ENCODE measurements around the gene WWC2. TPM values are rescaled to one million over a fixed set of nuclear protein-coding genes. Genes with fewer than 3 reads are reported as not detected.

The WWC2 gene
- total RNA-seq, 4 donors from 2014 or later: 28.2 to 38.5 (median 37.0) TPM

DNA sequence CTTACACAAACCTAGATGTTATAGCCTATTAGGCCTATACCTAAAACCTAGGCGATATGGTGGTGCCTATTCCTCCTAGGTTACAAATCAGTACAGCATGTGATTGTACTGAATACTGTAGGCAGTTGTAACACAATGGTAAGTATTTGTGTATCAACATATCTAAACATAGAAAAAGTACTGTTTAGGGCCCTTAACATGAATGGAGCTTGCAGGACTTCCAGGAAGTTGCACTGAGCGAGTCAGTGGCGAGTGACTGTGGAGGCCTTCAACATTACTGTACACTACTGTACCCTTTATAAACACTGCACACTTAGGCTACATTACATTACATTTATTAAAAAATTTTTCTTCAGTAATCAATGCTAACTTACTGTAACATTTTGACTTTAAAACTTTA, 37.8 kb downstream of the WWC2 start:
- WGBS: 97% methylated on average over 3 of the region's 3 CpGs
- TF ChIP-seq POLR2AphosphoS5 (IDR thresholded peaks at IDR 0.05): no peak
- no peak for TF ChIP-seq EP300 (IDR thresholded peaks at IDR 0.05)
- TF ChIP-seq, protein P1, sequence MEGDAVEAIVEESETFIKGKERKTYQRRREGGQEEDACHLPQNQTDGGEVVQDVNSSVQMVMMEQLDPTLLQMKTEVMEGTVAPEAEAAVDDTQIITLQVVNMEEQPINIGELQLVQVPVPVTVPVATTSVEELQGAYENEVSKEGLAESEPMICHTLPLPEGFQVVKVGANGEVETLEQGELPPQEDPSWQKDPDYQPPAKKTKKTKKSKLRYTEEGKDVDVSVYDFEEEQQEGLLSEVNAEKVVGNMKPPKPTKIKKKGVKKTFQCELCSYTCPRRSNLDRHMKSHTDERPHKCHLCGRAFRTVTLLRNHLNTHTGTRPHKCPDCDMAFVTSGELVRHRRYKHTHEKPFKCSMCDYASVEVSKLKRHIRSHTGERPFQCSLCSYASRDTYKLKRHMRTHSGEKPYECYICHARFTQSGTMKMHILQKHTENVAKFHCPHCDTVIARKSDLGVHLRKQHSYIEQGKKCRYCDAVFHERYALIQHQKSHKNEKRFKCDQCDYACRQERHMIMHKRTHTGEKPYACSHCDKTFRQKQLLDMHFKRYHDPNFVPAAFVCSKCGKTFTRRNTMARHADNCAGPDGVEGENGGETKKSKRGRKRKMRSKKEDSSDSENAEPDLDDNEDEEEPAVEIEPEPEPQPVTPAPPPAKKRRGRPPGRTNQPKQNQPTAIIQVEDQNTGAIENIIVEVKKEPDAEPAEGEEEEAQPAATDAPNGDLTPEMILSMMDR (IDR thresholded peaks at IDR 0.05): no peak
- TF ChIP-seq POLR2A (IDR thresholded peaks at IDR 0.05; ENCODE audit: low read depth): no peak
- Histone ChIP-seq H3K27me3 (no peaks in the 10 kb centered on the region), H3K4me1 (peaks cover 10 to 17% (median 11%) of the 10 kb centered on the region in 4 donors), H3K9me3 (no peaks in the 10 kb centered on the region), H3K36me3 (no peaks in the 10 kb centered on the region), H3K27ac (replicated peaks in 1 of 4) (no peak overlapping the region), H3K4me3 (no peak overlapping the region)
- no peak for DNase-seq (ENCODE audit: extremely low spot score)
- intact Hi-C loops (cut with DNase I): no loop called here

DNA sequence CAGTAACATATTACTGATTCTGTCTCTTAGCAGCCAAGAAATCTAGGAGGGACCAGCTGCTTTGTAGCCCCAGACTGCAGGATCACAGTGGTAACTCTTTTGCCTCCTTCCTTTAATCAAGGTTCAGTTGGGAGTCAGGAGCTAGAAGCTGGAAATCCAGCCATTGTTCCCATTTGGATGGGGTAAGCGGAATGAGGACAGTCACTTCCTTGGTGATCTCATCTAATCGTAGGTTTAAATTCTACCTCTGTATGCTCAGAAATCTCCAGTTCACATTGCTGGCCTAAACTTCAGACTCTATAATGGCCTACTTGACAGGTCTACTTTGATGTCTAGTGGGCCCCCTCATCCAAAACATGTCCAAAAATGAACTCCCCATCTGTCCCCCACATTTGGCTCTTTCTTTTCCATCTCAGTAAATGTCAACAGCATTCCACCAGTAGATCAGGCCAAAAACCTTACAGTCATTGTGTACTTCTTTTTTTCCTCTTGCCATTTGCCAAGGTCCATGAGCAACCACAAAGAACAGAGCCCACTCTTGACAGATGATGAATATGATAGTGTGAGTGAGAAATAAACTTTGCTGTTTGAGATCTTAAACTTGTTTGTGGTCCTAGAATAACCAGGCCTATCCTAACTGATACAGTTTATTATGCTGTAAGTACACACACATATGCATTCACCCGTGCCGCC, 40.1 kb downstream of the WWC2 start:
- no peak for TF ChIP-seq EP300 (IDR thresholded peaks at IDR 0.05)
- TF ChIP-seq POLR2AphosphoS5 (IDR thresholded peaks at IDR 0.05): no peak
- TF ChIP-seq, protein P1 (IDR thresholded peaks at IDR 0.05): no peak
- no peak for TF ChIP-seq POLR2A (IDR thresholded peaks at IDR 0.05; ENCODE audit: low read depth)
- no peaks in the 10 kb centered on the region for H3K36me3 ChIP-seq
- intact Hi-C loops (cut with DNase I): no loop called here

DNA sequence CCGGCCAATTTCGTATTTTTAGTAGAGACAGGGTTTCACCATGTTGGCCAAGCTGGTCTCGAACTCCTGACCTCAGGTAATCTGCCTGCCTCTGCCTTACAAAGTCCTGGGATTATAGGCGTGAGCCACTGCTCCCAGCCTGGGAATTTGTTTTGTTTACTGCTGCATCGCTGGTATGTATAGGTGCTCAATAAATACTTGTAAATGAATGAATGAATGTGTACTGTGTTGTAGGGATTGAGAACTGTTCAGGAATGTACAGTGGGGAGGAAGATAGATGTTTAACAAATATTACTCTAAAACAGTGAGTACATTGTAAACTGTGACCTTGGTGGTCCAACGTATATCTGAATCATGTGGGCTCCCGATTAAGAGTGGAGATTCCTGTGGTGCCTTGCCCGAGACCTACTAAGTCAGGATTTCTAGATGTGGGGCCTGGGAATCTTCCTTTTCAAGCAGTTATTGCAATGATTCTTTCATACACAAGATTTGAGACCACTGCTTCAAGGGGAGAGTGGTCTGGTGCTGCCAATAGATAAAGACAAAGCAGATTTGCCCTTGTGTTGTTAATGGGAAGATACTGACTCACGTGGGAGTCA, 41.0 kb downstream of the WWC2 start:
- H3K27ac ChIP-seq (replicated peaks in 1 of 4): no peak overlapping the region
- H3K4me3 ChIP-seq: no peak overlapping the region
- 90% methylated on average over 9 of the region's 9 CpGs for WGBS
- H3K4me1 ChIP-seq: peaks cover 28 to 37% (median 30%) of the 10 kb centered on the region in 4 donors
- intact Hi-C loops (cut with DNase I): no loop called here
- DNase-seq (ENCODE audit: extremely low spot score): no peak
- TF ChIP-seq EP300 (IDR thresholded peaks at IDR 0.05): no peak
- TF ChIP-seq, protein P1 (IDR thresholded peaks at IDR 0.05): no peak
- no peak for TF ChIP-seq POLR2A (IDR thresholded peaks at IDR 0.05; ENCODE audit: low read depth)
- no peak for TF ChIP-seq POLR2AphosphoS5 (IDR thresholded peaks at IDR 0.05)
- H3K9me3 ChIP-seq: no peaks in the 10 kb centered on the region
- H3K36me3 ChIP-seq: no peaks in the 10 kb centered on the region
- H3K27me3 ChIP-seq: no peaks in the 10 kb centered on the region

More for the DNA sequence above, 40.1 kb downstream of the WWC2 start:
- H3K9me3 ChIP-seq: no peaks in the 10 kb centered on the region
- no peak overlapping the region for H3K4me3 ChIP-seq
- no peak for DNase-seq (ENCODE audit: extremely low spot score)
- 86% methylated on average over 4 of the region's 4 CpGs for WGBS
- H3K27me3 ChIP-seq: no peaks in the 10 kb centered on the region
- H3K27ac ChIP-seq (replicated peaks in 1 of 4): no peak overlapping the region
- peaks cover 28 to 35% (median 30%) of the 10 kb centered on the region in 4 donors for H3K4me1 ChIP-seq

DNA sequence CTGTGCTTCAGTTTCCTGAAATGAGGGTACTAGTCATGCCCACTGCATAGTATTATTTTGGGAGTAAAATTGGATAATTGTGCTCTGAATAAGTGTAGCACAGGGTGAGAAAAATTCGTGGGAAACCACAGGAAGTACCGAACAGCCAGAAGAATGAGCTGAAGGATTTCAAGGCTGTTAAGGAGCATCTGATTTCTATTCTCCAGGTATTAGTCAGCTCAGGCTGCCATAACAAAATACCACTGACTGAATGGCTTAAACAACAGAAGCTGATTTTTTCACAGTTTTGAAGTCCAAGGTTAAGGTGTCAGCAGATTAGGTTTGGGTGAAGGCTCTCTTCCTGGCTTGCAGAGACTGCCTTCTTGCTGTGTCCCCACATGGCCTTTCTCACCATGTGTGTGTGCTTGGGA, 41.9 kb downstream of the WWC2 start:
- no peaks in the 10 kb centered on the region for H3K9me3 ChIP-seq
- peaks cover 31 to 45% (median 36%) of the 10 kb centered on the region in 4 donors for H3K4me1 ChIP-seq
- H3K27me3 ChIP-seq: no peaks in the 10 kb centered on the region
- H3K27ac ChIP-seq (replicated peaks in 1 of 4): no peak overlapping the region
- TF ChIP-seq POLR2A (IDR thresholded peaks at IDR 0.05; ENCODE audit: low read depth): no peak
- TF ChIP-seq EP300 (IDR thresholded peaks at IDR 0.05): no peak
- TF ChIP-seq, protein P1 (IDR thresholded peaks at IDR 0.05): no peak
- no peak for TF ChIP-seq POLR2AphosphoS5 (IDR thresholded peaks at IDR 0.05)
- DNase-seq (ENCODE audit: extremely low spot score): no peak
- no peaks in the 10 kb centered on the region for H3K36me3 ChIP-seq
- intact Hi-C loops (cut with DNase I): no loop called here
- WGBS: 69% methylated on average over 2 of the region's 2 CpGs
- no peak overlapping the region for H3K4me3 ChIP-seq

All from esophagus muscularis mucosa (tissue), 4 donors.